Measurements from ENCODE around the gene FBXO2. TPM values are rescaled to one million over a fixed set of nuclear protein-coding genes. Genes with fewer than 3 reads are reported as not detected.
A peak's percentile ranks its signal among the peaks of the same experiment; 100 is the strongest.

Gene FBXO2
- polyA plus RNA-seq, 1 experiment: 2.2 TPM

GRCh38 chr1:11670747-11671146, 16.5 kb upstream of the FBXO2 start:
- Histone ChIP-seq H3K27me3 (ENCODE audit: control insufficient read depth, insufficient read depth, low read length) (no peaks in the 10 kb centered on the region), H3K4me3 (ENCODE audit: low read depth, low read length) (no peak overlapping the region), H3K36me3 (ENCODE audit: control insufficient read depth, insufficient read depth, low read length) (peaks cover 14% of the 10 kb centered on the region)
- DNase-seq (ENCODE audit: low read depth): no peak
- POLR2A ChIA-PET: no interaction called here
- TF ChIP-seq CTCF (IDR thresholded peaks at IDR 0.05; ENCODE audit: insufficient read depth, low read depth, low read length): no peak
- CTCF ChIA-PET: no interaction called here

GRCh38 chr1:11668516-11668915, 14.3 kb upstream of the FBXO2 start:
- no peak for DNase-seq (ENCODE audit: low read depth)
- no peak for TF ChIP-seq CTCF (IDR thresholded peaks at IDR 0.05; ENCODE audit: insufficient read depth, low read depth, low read length)
- ChIA-PET POLR2A (no interaction called here), CTCF (interaction anchor here (0.6 to 1.2 kb wide), 2 partner anchors 51 to 871 kb away, joined by 3 read pairs; no protein-coding TSS in a partner anchor)
- Histone ChIP-seq H3K27me3 (ENCODE audit: control insufficient read depth, insufficient read depth, low read length) (no peaks in the 10 kb centered on the region), H3K4me3 (ENCODE audit: low read depth, low read length) (no peak overlapping the region), H3K36me3 (ENCODE audit: control insufficient read depth, insufficient read depth, low read length) (peaks cover 5% of the 10 kb centered on the region)

DNA sequence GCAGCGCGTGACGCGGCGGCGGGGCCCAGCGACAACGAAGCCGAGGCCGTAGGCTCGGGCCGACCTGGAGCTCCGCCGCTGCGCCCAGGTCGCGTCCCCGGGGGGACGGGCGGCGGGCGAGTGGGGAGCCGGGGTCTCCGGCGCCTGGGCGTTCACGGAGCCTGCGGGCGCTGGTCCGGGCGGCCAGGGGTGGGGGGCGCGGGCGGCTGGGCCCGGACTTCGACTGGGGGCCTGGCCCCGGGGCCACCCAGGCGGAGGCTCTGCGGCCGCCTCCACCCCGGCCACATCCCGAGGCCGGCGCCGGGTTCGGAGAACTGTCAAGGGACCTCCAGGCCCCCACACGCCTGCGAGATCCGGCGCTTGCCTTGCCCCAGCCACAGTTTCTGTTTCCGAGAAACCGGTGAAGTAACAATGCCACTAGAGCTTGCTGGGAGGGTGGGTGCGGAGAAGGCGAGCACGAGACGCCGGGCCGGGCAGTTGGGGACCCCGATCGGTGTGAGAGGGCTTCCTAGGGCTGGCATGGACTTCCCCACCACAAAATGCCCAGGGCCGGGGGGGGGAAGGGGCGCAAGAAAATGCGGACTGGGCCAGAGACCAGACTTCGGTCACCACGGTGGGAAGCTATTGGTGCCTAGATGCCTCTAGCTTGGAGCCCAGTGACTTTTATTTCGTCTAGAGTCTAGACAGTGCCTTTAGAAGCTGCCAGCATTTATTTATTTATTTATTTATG, 10.3 kb upstream of the FBXO2 start:
- peaks cover 16% of the 10 kb centered on the region for H3K36me3 ChIP-seq (ENCODE audit: control insufficient read depth, insufficient read depth, low read length)
- ChIA-PET POLR2A (interaction anchor here (0.6 to 1.4 kb wide), 2 partner anchors 9 to 243 kb away, joined by 5 to 13 read pairs; no protein-coding TSS in a partner anchor), CTCF (interaction anchor here (0.9 to 3.7 kb wide), 24 partner anchors 8 to 626 kb away, joined by 3 to 27 read pairs (median 6); partner anchors contain the start of genes FBXO2, FBXO44 and MAD2L2)
- H3K27me3 ChIP-seq (ENCODE audit: control insufficient read depth, insufficient read depth, low read length): no peaks in the 10 kb centered on the region
- peak overlapping the region; percentile 41 for H3K4me3 ChIP-seq (ENCODE audit: low read depth, low read length)
- no peak for TF ChIP-seq CTCF (IDR thresholded peaks at IDR 0.05; ENCODE audit: insufficient read depth, low read depth, low read length)
- no peak for DNase-seq (ENCODE audit: low read depth)

DNA sequence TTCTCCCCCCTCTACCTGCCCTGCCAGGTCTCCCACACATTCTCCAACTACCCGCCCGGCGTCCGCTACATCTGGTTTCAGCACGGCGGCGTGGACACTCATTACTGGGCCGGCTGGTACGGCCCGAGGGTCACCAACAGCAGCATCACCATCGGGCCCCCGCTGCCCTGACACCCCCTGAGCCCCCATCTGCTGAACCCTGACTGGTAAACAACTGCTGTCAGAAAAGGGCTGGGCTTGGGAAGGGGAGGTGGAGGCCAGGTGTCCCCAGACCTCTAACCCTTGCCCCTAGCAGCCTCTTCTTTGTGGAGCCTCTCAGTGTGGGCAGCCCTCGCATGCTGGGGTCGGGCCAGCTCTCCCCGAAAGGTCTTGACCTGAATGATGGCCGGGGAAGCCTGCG, 6.9 kb upstream of the FBXO2 start:
- ChIA-PET POLR2A (no interaction called here), CTCF (interaction anchor here (1.2 kb wide), 1 partner anchor 11 kb away, joined by 5 read pairs; no protein-coding TSS in a partner anchor)
- TF ChIP-seq CTCF (IDR thresholded peaks at IDR 0.05; ENCODE audit: insufficient read depth, low read depth, low read length): no peak

GRCh38 chr1:11659748-11660147, 5.5 kb upstream of the FBXO2 start:
- H3K4me3 ChIP-seq (ENCODE audit: low read depth, low read length): no peak overlapping the region
- no peaks in the 10 kb centered on the region for H3K27me3 ChIP-seq (ENCODE audit: control insufficient read depth, insufficient read depth, low read length)
- ChIA-PET CTCF (interaction anchor here (0.9 to 1.2 kb wide), 3 partner anchors 14 to 622 kb away, joined by 4 to 5 read pairs (median 4); no protein-coding TSS in a partner anchor), POLR2A (interaction anchor here (0.6 kb wide), 1 partner anchor 13 kb away, joined by 3 read pairs; no protein-coding TSS in a partner anchor)
- DNase-seq (ENCODE audit: low read depth): no peak
- TF ChIP-seq CTCF (IDR thresholded peaks at IDR 0.05; ENCODE audit: insufficient read depth, low read depth, low read length): no peak
- H3K36me3 ChIP-seq (ENCODE audit: control insufficient read depth, insufficient read depth, low read length): peaks cover 15% of the 10 kb centered on the region

More for the DNA sequence above, 6.9 kb upstream of the FBXO2 start:
- Histone ChIP-seq H3K4me3 (ENCODE audit: low read depth, low read length) (no peak overlapping the region), H3K27me3 (ENCODE audit: control insufficient read depth, insufficient read depth, low read length) (no peaks in the 10 kb centered on the region), H3K36me3 (ENCODE audit: control insufficient read depth, insufficient read depth, low read length) (peaks cover 15% of the 10 kb centered on the region)
- no peak for DNase-seq (ENCODE audit: low read depth)

All from BJ (cell line).